HepG2 (cell line): ENCODE data around the gene RAB34. TPM values are rescaled to one million over a fixed set of nuclear protein-coding genes. Genes with fewer than 3 reads are reported as not detected.

ENCODE experiments used
- ATF7-NPFF ChIP-seq: sonication (generic); formaldehyde crosslinking; IDR thresholded peaks from 2 replicates; pipeline ENCODE4 v1.8.1; 2023; ENCODE audit warnings: mild to moderate bottlenecking, low read depth, missing genetic modification reagents, moderate library complexity
- ATRX ChIP-seq: sonication (generic); formaldehyde crosslinking; IDR thresholded peaks from 2 replicates; pipeline ENCODE4 v1.4.0; 2020; ENCODE audit warnings: missing genetic modification reagents, borderline replicate concordance
- CHD4 ChIP-seq: fragments of 200-600 bp; sonication (generic); IDR thresholded peaks from 2 replicates; pipeline ENCODE4 v1.7.0; 2017; ENCODE audit warnings: mild to moderate bottlenecking, low read length, borderline replicate concordance
- ELF4 ChIP-seq: sonication (generic); formaldehyde crosslinking; IDR thresholded peaks from 2 replicates; pipeline ENCODE4 v1.5.0; 2020; ENCODE audit warnings: missing genetic modification reagents, mild to moderate bottlenecking, moderate library complexity, borderline replicate concordance
- FUBP1 ChIP-seq: sonication (generic); formaldehyde crosslinking; IDR thresholded peaks from 2 replicates; pipeline ENCODE4 v1.5.1; 2020; ENCODE audit warnings: missing genetic modification reagents, mild to moderate bottlenecking, borderline replicate concordance
- GATA4 ChIP-seq: sonication (generic); IDR thresholded peaks from 2 replicates; pipeline ENCODE4 v1.6.1; 2016; ENCODE audit warnings: antibody characterized with exemption, low read depth, borderline replicate concordance
- GFI1 ChIP-seq: sonication (generic); formaldehyde crosslinking; IDR thresholded peaks from 2 replicates; pipeline ENCODE4 v1.5.0; 2020; ENCODE audit warnings: missing genetic modification reagents, mild to moderate bottlenecking, borderline replicate concordance
- HCFC1 ChIP-seq: fragments of 150-350 bp; IDR thresholded peaks from 2 replicates; pipeline ENCODE4 v1.6.1; 2014; ENCODE audit warnings: low read depth, low read length
- KLF12 ChIP-seq: sonication (generic); formaldehyde crosslinking; IDR thresholded peaks from 2 replicates; pipeline ENCODE4 v1.4.0; 2020; ENCODE audit warnings: missing genetic modification reagents, borderline replicate concordance
- LBX2 ChIP-seq: sonication (generic); formaldehyde crosslinking; IDR thresholded peaks from 2 replicates; pipeline ENCODE4 v1.5.0; 2020; ENCODE audit warnings: missing genetic modification reagents, mild to moderate bottlenecking, borderline replicate concordance
- MAFF ChIP-seq: IDR thresholded peaks from 2 replicates; pipeline ENCODE4 v1.6.1; 2011; ENCODE audit warnings: low read depth, low read length, improper control_type of control experiment
- MATR3 ChIP-seq: sonication (generic); formaldehyde crosslinking; IDR thresholded peaks from 2 replicates; pipeline ENCODE4 v1.4.0; 2020; ENCODE audit warnings: missing genetic modification reagents
- NFYB ChIP-seq: sonication (generic); formaldehyde crosslinking; IDR thresholded peaks from 2 replicates; pipeline ENCODE4 v1.4.0; 2020; ENCODE audit warnings: missing genetic modification reagents
- NPAS2 ChIP-seq: sonication (generic); formaldehyde crosslinking; IDR thresholded peaks from 2 replicates; pipeline ENCODE4 v1.8.0; 2022; ENCODE audit warnings: mild to moderate bottlenecking, missing genetic modification reagents, borderline replicate concordance
- NR2C2 ChIP-seq: sonication (generic); formaldehyde crosslinking; IDR thresholded peaks from 2 replicates; pipeline ENCODE4 v1.4.0; 2020; ENCODE audit warnings: missing genetic modification reagents, mild to moderate bottlenecking, moderate library complexity, borderline replicate concordance
- NR2F1 ChIP-seq, 2 experiments: fragments of 450-650 bp in 1 of 2; formaldehyde crosslinking in 1 of 2; IDR thresholded peaks; 2 replicates each; pipeline versions ENCODE4 v1.5.0 to v1.6.1; 2016 to 2020; ENCODE audit warnings: mild to moderate bottlenecking in 1 of 2, missing compliant biosample characterization in 1 of 2, missing genetic modification reagents in 1 of 2, moderate library complexity in 1 of 2
- ZNF331 ChIP-seq: sonication (generic); formaldehyde crosslinking; IDR thresholded peaks from 2 replicates; pipeline ENCODE4 v1.4.0; 2020; ENCODE audit warnings: missing genetic modification reagents
- ZNF337 ChIP-seq: sonication (generic); formaldehyde crosslinking; IDR thresholded peaks from 2 replicates; pipeline ENCODE4 v1.5.1; 2020; ENCODE audit warnings: missing genetic modification reagents, low read depth, mild to moderate bottlenecking, borderline replicate concordance
- ZNF441 ChIP-seq: sonication (generic); formaldehyde crosslinking; IDR thresholded peaks from 2 replicates; pipeline ENCODE4 v1.7.0; 2021; ENCODE audit warnings: missing genetic modification reagents, borderline replicate concordance
- ZNF510 ChIP-seq: sonication (generic); formaldehyde crosslinking; IDR thresholded peaks from 2 replicates; pipeline ENCODE4 v1.4.0; 2020; ENCODE audit warnings: low read depth, mild to moderate bottlenecking, missing genetic modification reagents
- ZNF770 ChIP-seq: sonication (generic); formaldehyde crosslinking; IDR thresholded peaks from 2 replicates; pipeline ENCODE4 v1.5.0; 2020; ENCODE audit warnings: mild to moderate bottlenecking, missing genetic modification reagents
- polyA plus RNA-seq, 8 experiments: library from polyadenylated mRNA; depleted of rRNA in 3 of 8; stranded (reverse) in 7 of 8; unstranded in 1 of 8; fragments of >200 nt; fragmentation: Illumina TruSeq in 4 of 8; extraction: Trizol in 4 of 8; gene quantifications; 2 replicates each; pipeline versions ENCODE4 v1.2.1 to v1.2.3, GENCODE V29; 2011 to 2016; ENCODE audit warnings: low read depth in 4 of 8, missing spikeins in 1 of 8, mixed read lengths in 1 of 8; ENCODE audit not compliant: insufficient read depth in 1 of 8
- total RNA-seq, 5 experiments: library from RNA; depleted of rRNA; stranded (reverse); fragments of >200 nt; fragmentation: Illumina TruSeq; extraction: Trizol; gene quantifications; 2 replicates each; pipeline ENCODE4 v1.2.3, GENCODE V29; 2016; ENCODE audit warnings: low read depth in 1 of 5
- TF ChIP-seq, protein P1 (sequence below): sonication (generic); formaldehyde crosslinking; IDR thresholded peaks from 2 replicates; pipeline ENCODE4 v1.8.0; 2022; ENCODE audit warnings: missing genetic modification reagents, mild to moderate bottlenecking, inconsistent platforms, borderline replicate concordance
- TF ChIP-seq, protein P2 (sequence below): IDR thresholded peaks from 2 replicates; pipeline ENCODE4 v1.6.1; 2016; ENCODE audit warnings: low read depth, borderline replicate concordance

The RAB34 gene
- total and polyA plus RNA-seq, 2 of the 13 experiments (the other 11 are each of a cell fraction or from before 2014, with no cell fraction given), result 0.49 TPM; not detected in 1

DNA sequence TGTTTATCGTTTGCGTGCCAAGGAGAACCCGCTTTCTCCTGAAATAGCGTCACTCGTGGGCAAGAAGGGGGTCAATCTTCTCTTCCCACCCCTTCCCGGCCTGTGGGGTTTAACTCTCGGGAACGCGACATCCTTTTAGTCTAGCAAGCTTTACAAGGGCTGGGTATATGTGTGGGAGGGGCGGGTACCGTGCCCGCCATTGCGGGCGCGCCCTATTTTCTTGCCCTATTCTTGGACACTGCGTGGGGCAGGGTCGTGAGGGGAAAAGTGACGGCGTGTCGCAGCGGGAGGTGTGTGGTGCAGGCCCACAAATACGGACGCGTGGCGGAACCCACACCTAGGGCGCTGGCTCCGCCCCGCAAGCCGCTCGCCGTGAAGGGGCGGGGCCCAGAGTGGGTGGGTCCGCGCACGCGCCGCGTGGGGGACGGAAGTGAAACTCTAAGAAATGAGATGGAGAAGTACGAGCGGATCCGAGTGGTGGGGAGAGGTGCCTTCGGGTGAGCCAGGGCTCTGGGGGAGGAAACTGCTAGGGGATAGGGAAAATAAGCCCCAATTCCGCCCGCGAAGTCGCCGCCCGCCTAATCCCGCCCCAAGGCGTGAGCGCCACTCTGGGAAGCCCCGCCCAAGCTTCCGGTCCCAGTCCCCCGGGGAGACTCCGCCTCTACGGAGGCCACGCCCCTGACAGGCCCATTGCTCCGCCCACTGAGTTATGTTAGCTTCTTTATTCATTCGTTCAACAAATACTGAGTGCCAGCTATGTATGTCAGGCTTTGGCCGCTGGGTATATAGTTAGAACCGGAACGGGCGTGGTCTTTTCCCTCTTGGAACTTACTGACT, 10.9 kb upstream of the RAB34 start, which contains the start of gene NEK8 (continued):
- no peak for TF ChIP-seq ZNF770
- TF ChIP-seq ZNF337 (CRISPR knock-in tag), result no peak
- no peak; the same call in 1 of the 2 replicates for TF ChIP-seq ZNF510 (CRISPR knock-in tag)
- TF ChIP-seq FUBP1, result no peak
- TF ChIP-seq ELF4 (CRISPR knock-in tag), result peak; percentile 89
- no peak for TF ChIP-seq NPAS2
- TF ChIP-seq LBX2, result 0 out of 2 replicates have a peak, but pooled peaks have one; percentile 30
- peak; percentile 54; the same call in 1 of the 2 replicates for TF ChIP-seq ATF7-NPFF (CRISPR knock-in tag)
- TF ChIP-seq NR2F1 (CRISPR knock-in tag; IDR thresholded peaks at IDR 0.05), result 0 out of 4 replicates have a peak, but pooled peaks of 1 of the 2 experiments have one; percentile 12
- TF ChIP-seq GFI1 (CRISPR knock-in tag), result peak; percentile 22; the same call in 1 of the 2 replicates
- peak; percentile 40 for TF ChIP-seq NR2C2 (CRISPR knock-in tag)
- TF ChIP-seq HCFC1, result no peak
- TF ChIP-seq, protein P1, sequence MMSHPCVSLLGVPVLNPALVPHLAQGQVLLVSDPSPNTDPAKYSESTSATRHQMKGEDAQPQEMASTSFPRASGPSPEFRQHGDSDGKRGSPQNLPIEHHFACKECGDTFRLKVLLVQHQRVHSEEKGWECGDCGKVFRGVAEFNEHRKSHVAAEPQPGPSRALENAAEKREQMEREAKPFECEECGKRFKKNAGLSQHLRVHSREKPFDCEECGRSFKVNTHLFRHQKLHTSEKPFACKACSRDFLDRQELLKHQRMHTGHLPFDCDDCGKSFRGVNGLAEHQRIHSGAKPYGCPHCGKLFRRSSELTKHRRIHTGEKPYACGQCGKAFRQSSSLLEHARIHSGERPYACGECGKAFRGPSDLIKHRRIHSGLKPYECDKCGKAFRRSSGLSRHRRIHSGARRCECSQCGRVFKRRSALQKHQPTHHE (CRISPR knock-in tag), result no peak
- TF ChIP-seq ATRX (CRISPR knock-in tag), result no peak
- no peak for TF ChIP-seq MAFF
- TF ChIP-seq, protein P2, sequence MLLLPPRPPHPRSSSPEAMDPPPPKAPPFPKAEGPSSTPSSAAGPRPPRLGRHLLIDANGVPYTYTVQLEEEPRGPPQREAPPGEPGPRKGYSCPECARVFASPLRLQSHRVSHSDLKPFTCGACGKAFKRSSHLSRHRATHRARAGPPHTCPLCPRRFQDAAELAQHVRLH (CRISPR knock-in tag), result no peak
- TF ChIP-seq ZNF441, result no peak
- TF ChIP-seq KLF12 (CRISPR knock-in tag), result no peak; the same call in 1 of the 2 replicates
- TF ChIP-seq MATR3 (CRISPR knock-in tag), result no peak
- no peak; the same call in 1 of the 2 replicates for TF ChIP-seq NFYB
- no peak; the same call in 1 of the 2 replicates for TF ChIP-seq GATA4
- TF ChIP-seq CHD4, result no peak
- TF ChIP-seq ZNF331 (CRISPR knock-in tag), result peak; percentile 63; the same call in 1 of the 2 replicates
